GM21367 (cell line): ENCODE data around the gene APMAP.
"Not testable (repeated sequence)": the region's sequence is repeated elsewhere in the genome, so short reads cannot be mapped to it uniquely, and the experiment has no call there.

ENCODE experiments used
- ATAC-seq: cut with Tn5 transposase; IDR thresholded peaks from one replicate; pipeline ENCODE4 v1.9.1; 2021; ENCODE audit not compliant: unreplicated experiment

The APMAP gene

DNA sequence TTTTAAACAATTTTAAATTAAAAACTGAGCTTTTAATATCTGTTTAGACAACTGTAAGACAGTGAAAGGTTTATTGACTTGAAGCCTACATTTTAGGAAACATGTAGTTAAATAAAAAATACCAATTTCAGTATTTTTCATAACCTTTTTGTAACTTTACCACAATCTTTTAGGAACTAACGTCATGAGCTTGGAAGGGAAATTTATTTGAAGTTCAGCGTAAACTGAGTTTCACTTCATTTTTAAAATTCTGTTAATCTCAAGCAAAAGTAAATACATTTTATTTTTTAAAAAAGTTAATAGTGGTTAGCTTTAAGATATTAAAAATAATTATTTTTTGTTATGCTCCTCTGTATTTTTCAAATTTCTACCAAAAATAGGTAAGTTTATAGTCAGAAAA is 38.0 kb downstream of the APMAP start:
- no peak for ATAC-seq

DNA sequence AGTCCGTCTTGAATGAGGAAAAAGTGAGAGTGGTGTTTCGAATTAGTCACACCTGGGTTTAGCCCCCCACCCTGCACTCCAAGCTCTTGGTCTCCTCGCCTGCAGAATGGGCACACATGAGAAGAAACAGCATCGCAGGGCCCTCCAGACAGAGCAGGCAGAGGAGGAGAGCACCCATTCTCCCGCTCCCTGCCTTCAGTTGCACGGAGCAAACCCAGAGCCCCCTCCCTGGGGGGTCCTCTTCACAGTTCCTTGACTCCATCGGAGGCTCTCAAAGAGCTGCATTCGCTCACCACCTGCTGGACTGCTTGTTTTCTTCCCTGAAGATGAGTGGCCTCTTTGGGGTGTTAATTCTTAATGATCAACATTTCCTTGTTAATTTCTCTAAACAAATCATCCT is 38.4 kb downstream of the APMAP start:
- ATAC-seq = no peak

GRCh38 chr20:24953621-24954133 is 38.9 kb downstream of the APMAP start:
- no peak for ATAC-seq

DNA sequence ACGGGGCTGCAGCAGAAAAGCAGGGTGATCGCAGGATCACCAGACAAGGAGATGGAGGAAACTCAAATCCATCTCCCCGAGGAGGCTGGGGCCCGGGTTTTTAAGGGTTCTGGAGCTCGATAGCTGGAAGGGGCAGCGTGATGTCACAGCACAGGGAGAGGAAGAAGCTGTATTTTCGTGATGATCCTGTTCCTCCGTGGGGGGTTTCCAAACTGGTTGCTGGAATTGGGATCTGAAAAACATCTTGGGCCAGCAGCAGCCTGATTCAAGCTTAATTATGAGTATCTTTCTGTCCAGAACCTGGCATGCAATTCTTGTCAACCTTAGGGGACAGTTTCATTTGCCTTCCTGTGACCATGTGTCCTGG is 39.4 kb downstream of the APMAP start:
- ATAC-seq = no peak

DNA sequence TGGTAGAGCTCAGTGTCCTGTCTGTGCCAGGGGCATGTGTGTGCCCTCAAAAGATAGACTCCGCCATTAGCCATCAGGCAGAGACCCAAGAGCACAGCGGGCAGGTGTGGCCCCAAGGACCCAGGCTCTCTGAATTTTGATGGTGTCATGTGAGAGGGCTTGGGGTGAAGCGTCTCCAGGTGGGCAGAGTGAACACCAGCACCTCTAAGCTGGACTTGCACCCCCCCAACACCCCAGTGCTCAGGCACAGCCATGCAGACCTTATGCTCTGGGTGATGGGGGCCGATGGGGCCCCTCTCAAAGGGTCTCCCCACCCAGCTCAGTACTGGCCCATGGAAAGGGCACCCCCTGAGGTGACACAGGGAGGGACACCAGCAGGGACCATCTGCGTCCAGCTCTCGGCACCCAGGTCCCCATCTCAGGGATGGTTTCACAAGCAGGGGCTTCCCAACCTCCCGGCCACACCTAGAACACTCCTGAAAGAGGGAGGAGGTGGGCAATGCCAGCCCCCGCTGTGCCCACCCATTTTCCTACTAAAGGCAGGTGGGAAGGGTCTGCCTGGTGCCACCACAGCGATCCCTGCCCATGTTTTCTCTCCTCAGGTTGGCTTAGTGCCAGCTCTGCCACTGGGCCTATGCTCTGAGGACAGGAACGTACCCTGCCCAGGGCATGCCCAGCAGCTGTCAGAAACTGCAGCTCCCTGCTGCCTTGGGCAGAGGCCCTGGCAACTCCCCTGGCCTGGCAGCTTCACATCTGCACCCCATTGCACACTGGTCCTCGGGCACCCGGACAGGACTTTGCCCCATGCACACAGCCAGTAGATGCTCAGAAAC is 40.0 kb downstream of the APMAP start:
- no peak for ATAC-seq

- no peak for ATAC-seq
Measured at GRCh38 chr20:24951536-24952083, 40.9 kb downstream of the APMAP start.

- ATAC-seq = no peak
Measured at GRCh38 chr20:24950836-24951525, 41.6 kb downstream of the APMAP start.

GRCh38 chr20:24950128-24950835 is 42.3 kb downstream of the APMAP start:
- no peak for ATAC-seq

- ATAC-seq = no peak
Measured at GRCh38 chr20:24949756-24950127, 42.8 kb downstream of the APMAP start.

GRCh38 chr20:24948939-24949679 is 43.4 kb downstream of the APMAP start, which contains the start of gene CST7:
Gene CST7 (plus strand): TSS chr20:24949269. CDS start chr20:24949506, 237 bp downstream.
- ATAC-seq = no peak

DNA sequence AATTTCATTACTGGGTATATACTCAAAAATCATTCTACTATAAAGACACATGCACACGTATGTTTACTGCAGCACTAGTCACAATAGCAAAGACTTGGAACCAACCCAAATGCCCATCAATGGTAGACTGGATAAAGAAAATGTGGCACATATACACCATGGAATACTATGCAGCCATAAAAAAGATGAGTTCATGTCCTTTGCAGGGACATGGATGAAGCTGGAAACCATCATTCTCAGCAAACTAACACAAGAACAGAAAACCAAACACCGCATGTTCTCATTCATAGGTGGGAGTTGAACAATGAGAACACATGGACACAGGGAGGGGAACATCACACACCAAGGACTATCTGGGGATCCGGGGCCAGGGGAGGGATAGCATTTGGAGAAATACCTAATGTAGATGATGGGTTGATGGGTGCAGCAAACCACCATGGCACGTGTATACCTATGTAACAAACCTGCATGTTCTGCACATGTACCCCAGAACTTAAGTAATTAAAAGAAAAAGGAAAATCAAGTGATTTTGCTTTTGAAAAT is 44.1 kb downstream of the APMAP start:
- ATAC-seq = not testable (repeated sequence)

DNA sequence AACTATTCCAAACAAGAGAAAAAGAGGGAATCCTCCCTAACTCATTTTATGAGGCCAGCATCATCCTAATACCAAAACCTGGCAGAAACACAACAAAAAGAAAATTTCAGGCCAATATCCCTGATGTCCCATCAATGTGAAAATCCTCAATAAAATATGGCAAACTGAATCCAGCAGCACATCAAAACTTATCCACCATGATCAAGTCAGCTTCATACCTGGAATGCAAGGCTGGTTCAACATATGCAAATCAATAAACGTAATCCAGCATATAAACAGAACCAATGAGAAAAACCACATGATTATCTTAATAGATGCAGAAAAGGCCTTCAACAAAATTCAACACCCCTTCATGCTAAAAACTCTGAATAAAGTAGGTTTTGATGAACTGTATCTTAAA is 46.2 kb downstream of the APMAP start:
- ATAC-seq = not testable (repeated sequence)

DNA sequence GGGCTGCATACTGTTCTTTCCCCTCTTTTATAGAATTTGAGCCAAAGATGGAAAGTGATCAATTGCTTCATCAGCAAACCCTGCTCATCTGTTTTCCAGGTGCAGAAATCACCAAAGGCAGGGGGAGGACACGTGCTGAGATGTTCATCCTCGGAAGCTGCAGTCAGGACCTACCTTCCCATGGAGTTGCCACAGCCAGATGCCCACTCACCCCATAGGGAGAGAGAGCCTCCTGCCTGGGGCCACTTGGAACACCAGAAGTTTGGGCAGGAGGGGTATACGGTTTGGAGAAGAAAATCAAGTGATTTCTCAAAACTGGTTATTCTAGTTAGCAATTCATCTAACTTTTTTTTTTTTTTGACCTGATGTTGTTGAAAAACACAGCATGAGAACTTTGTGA is 48.8 kb downstream of the APMAP start:
- no peak for ATAC-seq

- ATAC-seq = no peak
Measured at GRCh38 chr20:24943196-24943595, 49.4 kb downstream of the APMAP start.

DNA sequence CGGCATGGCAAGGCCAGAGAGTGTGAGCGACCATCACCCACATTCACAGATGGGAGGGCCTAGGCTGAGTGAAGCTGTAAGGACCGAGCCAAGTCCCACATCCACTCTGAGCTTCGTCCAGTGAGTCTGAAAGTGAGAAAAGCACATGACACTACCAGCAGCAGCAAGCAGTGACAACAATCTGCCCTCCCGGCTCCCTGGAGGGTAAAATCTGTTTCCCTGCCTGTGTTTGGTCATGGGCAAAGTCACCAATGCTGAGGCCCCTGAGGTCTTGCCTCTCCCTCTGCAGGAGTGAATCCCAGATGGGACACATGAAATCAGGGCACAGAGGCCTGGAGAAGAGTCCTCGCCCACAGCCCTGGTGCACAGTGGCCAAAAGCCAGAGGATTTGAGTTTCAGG is 49.9 kb downstream of the APMAP start:
- no peak for ATAC-seq

DNA sequence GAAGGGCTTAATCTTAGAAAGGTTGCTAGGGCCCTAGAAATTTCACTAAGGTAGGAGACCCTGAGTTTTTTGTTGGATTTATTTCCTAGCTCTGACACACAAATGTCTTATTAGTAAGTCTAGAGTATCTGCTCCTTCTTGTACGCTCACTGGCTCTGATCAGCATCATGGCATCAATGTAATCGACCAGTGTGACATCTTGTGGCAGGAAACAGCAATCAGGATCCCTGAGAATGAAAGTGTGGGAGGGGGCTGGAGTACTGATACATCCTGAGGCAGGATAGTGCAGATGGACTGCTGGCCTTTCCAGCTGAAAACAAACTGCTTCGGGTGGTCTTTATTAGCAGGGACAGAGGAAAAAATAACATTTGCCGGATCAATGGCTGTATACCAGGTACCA is 53.5 kb downstream of the APMAP start:
- ATAC-seq = no peak

DNA sequence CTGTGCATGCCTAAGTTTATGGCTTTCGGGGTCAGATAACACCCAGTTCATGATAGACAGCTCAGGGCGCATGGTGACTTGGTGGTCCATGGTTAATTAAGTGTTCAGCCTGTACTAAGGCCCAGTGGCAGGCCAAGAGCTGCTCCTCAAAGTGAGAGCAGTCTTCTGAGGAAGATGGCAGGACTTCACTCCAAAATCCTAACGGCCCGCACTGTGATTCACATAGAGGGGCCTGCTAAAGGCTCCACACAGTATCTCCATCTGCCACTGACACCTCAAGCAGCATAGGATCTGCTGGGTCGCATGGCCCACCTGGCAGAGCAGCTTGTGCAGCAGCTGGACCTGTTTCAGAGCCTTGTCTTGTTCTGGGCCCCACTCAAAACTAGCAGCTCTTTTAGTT is 54.1 kb downstream of the APMAP start:
- ATAC-seq = no peak

DNA sequence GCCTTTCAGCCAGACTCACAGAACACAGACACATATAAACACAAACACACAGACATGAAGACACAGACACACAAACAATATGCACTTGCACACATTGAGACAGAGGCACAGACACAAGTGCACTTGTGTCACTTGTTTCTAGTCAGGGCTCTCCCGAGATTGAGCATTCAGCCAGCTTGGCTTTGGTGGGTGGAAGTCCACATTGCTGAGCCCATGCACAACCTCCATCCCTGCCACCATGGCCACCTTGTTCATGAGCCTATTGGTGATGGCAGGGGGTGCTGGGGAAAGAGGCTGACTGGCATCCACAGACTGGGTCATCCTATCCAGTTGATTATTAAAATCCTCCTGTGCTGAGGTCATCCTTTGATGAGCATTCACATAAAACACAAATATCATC is 55.0 kb downstream of the APMAP start:
- ATAC-seq = no peak

GRCh38 chr20:24936526-24937407 is 55.8 kb downstream of the APMAP start:
- ATAC-seq = no peak
